ENCODE data around the gene OR8S1. TPM values are rescaled to one million over a fixed set of nuclear protein-coding genes. Genes with fewer than 3 reads are reported as not detected.
A peak's percentile ranks its signal among the peaks of the same experiment; 100 is the strongest.
"Not testable (repeated sequence)": the region's sequence is repeated elsewhere in the genome, so short reads cannot be mapped to it uniquely, and the experiment has no call there.

OR8S1 gene
- total and polyA plus RNA-seq, 7 experiments from 2014 or later: not detected

- H3K4me3 Mint-ChIP-seq; H3K36me3 Mint-ChIP-seq; ATAC-seq; H3K9me3 ChIP-seq (ENCODE audit: control insufficient read depth in 2 of 3, low read length in 3 of 3); H3K27me3 Mint-ChIP-seq; intact Hi-C loops (cut with micrococcal nuclease); CTCF ChIA-PET; H3K4me1 Mint-ChIP-seq; H3K9me3 Mint-ChIP-seq; H3K4me1 ChIP-seq (ENCODE audit: control insufficient read depth in 2 of 2, insufficient read depth in 2 of 2, low read length in 2 of 2); H3K4me3 ChIP-seq (ENCODE audit: low read length); H3K27ac Mint-ChIP-seq; H3K27me3 ChIP-seq (ENCODE audit: control insufficient read depth in 2 of 2, insufficient read depth in 2 of 2, low read length in 2 of 2); H3K27ac ChIP-seq (ENCODE audit: low read depth, low read length); H3K36me3 ChIP-seq (ENCODE audit: control insufficient read depth in 2 of 3, insufficient read depth in 3 of 3, low read length in 3 of 3); DNase-seq: not testable (repeated sequence)
- POLR2A ChIA-PET: interaction anchor here (0.6 kb wide), 1 partner anchor 185 kb away, joined by 3 read pairs; no protein-coding TSS in a partner anchor
Measured at GRCh38 chr12:48520381-48520780, 5.1 kb upstream of the OR8S1 start.

GRCh38 chr12:48527891-48528670 is 2.6 kb downstream of the OR8S1 start:
- Histone ChIP-seq H3K27me3 (ENCODE audit: control insufficient read depth in 2 of 2, insufficient read depth in 2 of 2, low read length in 2 of 2) (no peaks in the 10 kb centered on the region), H3K4me1 (ENCODE audit: control insufficient read depth in 2 of 2, insufficient read depth in 2 of 2, low read length in 2 of 2) (peaks cover 0 to 8% of the 10 kb centered on the region in 2 donors), H3K36me3 (ENCODE audit: control insufficient read depth in 2 of 3, insufficient read depth in 3 of 3, low read length in 3 of 3) (no peaks in the 10 kb centered on the region), H3K27ac (ENCODE audit: low read depth, low read length) (no peak overlapping the region), H3K9me3 (ENCODE audit: control insufficient read depth in 2 of 3, low read length in 3 of 3) (no peaks in the 10 kb centered on the region), H3K4me3 (ENCODE audit: low read length) (no peak overlapping the region)
- DNase-seq: no peak
- H3K36me3 Mint-ChIP-seq: no peaks in the 10 kb centered on the region
- no peak overlapping the region for H3K4me3 Mint-ChIP-seq
- ATAC-seq: no peak
- no peak overlapping the region for H3K27ac Mint-ChIP-seq
- H3K9me3 Mint-ChIP-seq: peaks cover 0 to 3% (median 0%) of the 10 kb centered on the region in 11 donors
- H3K27me3 Mint-ChIP-seq: peaks cover 0 to 3% (median 0%) of the 10 kb centered on the region in 5 donors
- H3K4me1 Mint-ChIP-seq: peaks cover 4 to 30% (median 19%) of the 10 kb centered on the region in 7 donors
- intact Hi-C loops (cut with micrococcal nuclease): no loop called here
- ChIA-PET CTCF (no interaction called here), POLR2A (no interaction called here)

- Mint-ChIP-seq H3K27me3 (peaks cover 0 to 4% (median 0%) of the 10 kb centered on the region in 5 donors), H3K9me3 (peaks cover 0 to 3% (median 0%) of the 10 kb centered on the region in 11 donors), H3K36me3 (no peaks in the 10 kb centered on the region), H3K4me1 (peaks cover 4 to 40% (median 29%) of the 10 kb centered on the region in 7 donors), H3K27ac (peak overlapping the region in 6 of 9 donors; percentile 0 to 48 (median 25)), H3K4me3 (peak overlapping the region in 9 of 10 donors; percentile 0 to 77 (median 60))
- peak in 6 of 9 donors; percentile 15 to 63 (median 43) for DNase-seq
- CTCF ChIA-PET: interaction anchor here (0.7 kb wide), 2 partner anchors 289 to 471 kb away, joined by 3 to 4 read pairs; no protein-coding TSS in a partner anchor
- Histone ChIP-seq H3K9me3 (ENCODE audit: control insufficient read depth in 2 of 3, low read length in 3 of 3) (no peaks in the 10 kb centered on the region), H3K4me3 (ENCODE audit: low read length) (no peak overlapping the region), H3K4me1 (ENCODE audit: control insufficient read depth in 2 of 2, insufficient read depth in 2 of 2, low read length in 2 of 2) (peaks cover 0 to 15% of the 10 kb centered on the region in 2 donors), H3K27me3 (ENCODE audit: control insufficient read depth in 2 of 2, insufficient read depth in 2 of 2, low read length in 2 of 2) (no peaks in the 10 kb centered on the region), H3K36me3 (ENCODE audit: control insufficient read depth in 2 of 3, insufficient read depth in 3 of 3, low read length in 3 of 3) (no peaks in the 10 kb centered on the region), H3K27ac (ENCODE audit: low read depth, low read length) (no peak overlapping the region)
- intact Hi-C loops (cut with micrococcal nuclease): no loop called here
- POLR2A ChIA-PET: interaction anchor here (0.6 to 1.4 kb wide), 2 partner anchors 333 to 1323 kb away, joined by 4 to 7 read pairs; no protein-coding TSS in a partner anchor
- ATAC-seq: peak; percentile 44
Measured at GRCh38 chr12:48532601-48533000, 7.2 kb downstream of the OR8S1 start.

- no peak overlapping the region for H3K4me3 ChIP-seq (ENCODE audit: low read length)
- Mint-ChIP-seq H3K9me3 (peaks cover 0 to 2% (median 0%) of the 10 kb centered on the region in 11 donors), H3K4me1 (peaks cover 6 to 25% (median 24%) of the 10 kb centered on the region in 7 donors), H3K27ac (no peak overlapping the region), H3K4me3 (no peak overlapping the region), H3K36me3 (no peaks in the 10 kb centered on the region), H3K27me3 (peaks cover 0 to 4% (median 0%) of the 10 kb centered on the region in 5 donors)
- intact Hi-C loops (cut with micrococcal nuclease): no loop called here
- peaks cover 0 to 15% of the 10 kb centered on the region in 2 donors for H3K4me1 ChIP-seq (ENCODE audit: control insufficient read depth in 2 of 2, insufficient read depth in 2 of 2, low read length in 2 of 2)
- no peaks in the 10 kb centered on the region for H3K27me3 ChIP-seq (ENCODE audit: control insufficient read depth in 2 of 2, insufficient read depth in 2 of 2, low read length in 2 of 2)
- ATAC-seq: no peak
- POLR2A ChIA-PET: no interaction called here
- DNase-seq: no peak
- no peaks in the 10 kb centered on the region for H3K9me3 ChIP-seq (ENCODE audit: control insufficient read depth in 2 of 3, low read length in 3 of 3)
- H3K36me3 ChIP-seq (ENCODE audit: control insufficient read depth in 2 of 3, insufficient read depth in 3 of 3, low read length in 3 of 3): no peaks in the 10 kb centered on the region
- no peak overlapping the region for H3K27ac ChIP-seq (ENCODE audit: low read depth, low read length)
- CTCF ChIA-PET: no interaction called here
Measured at GRCh38 chr12:48536602-48537001, 11.2 kb downstream of the OR8S1 start.

- no peak overlapping the region for H3K4me3 Mint-ChIP-seq
- ATAC-seq (peak; percentile 47), DNase-seq (peak in 8 of 9 donors; percentile 22 to 45 (median 34))
- H3K27ac ChIP-seq (ENCODE audit: low read depth, low read length): no peak overlapping the region
- H3K4me1 Mint-ChIP-seq: peaks cover 0 to 4% (median 0%) of the 10 kb centered on the region in 7 donors
- H3K36me3 ChIP-seq (ENCODE audit: control insufficient read depth in 2 of 3, insufficient read depth in 3 of 3, low read length in 3 of 3): no peaks in the 10 kb centered on the region
- peaks cover 0 to 6% (median 3%) of the 10 kb centered on the region in 5 donors for H3K27me3 Mint-ChIP-seq
- ChIA-PET POLR2A (interaction anchor here (0.8 kb wide), 1 partner anchor 37 kb away, joined by 3 read pairs; no protein-coding TSS in a partner anchor), CTCF (interaction anchor here (0.6 to 3.9 kb wide), 8 partner anchors 11 to 1768 kb away, joined by 3 to 49 read pairs (median 4); no protein-coding TSS in a partner anchor)
- no peaks in the 10 kb centered on the region for H3K27me3 ChIP-seq (ENCODE audit: control insufficient read depth in 2 of 2, insufficient read depth in 2 of 2, low read length in 2 of 2)
- H3K4me3 ChIP-seq (ENCODE audit: low read length): no peak overlapping the region
- H3K27ac Mint-ChIP-seq: no peak overlapping the region
- no peaks in the 10 kb centered on the region for H3K36me3 Mint-ChIP-seq
- intact Hi-C loops (cut with micrococcal nuclease): loop anchor here (1.0 to 5.0 kb wide), 2 partner anchors 76 to 255 kb away; no protein-coding TSS in a partner anchor
- H3K4me1 ChIP-seq (ENCODE audit: control insufficient read depth in 2 of 2, insufficient read depth in 2 of 2, low read length in 2 of 2): no peaks in the 10 kb centered on the region
- peaks cover 0 to 2% (median 0%) of the 10 kb centered on the region in 11 donors for H3K9me3 Mint-ChIP-seq
- no peaks in the 10 kb centered on the region for H3K9me3 ChIP-seq (ENCODE audit: control insufficient read depth in 2 of 3, low read length in 3 of 3)
Measured at GRCh38 chr12:48542300-48542928, 17.0 kb downstream of the OR8S1 start.

- H3K9me3 Mint-ChIP-seq: peaks cover 0 to 25% (median 6%) of the 10 kb centered on the region in 11 donors
- peaks cover 0 to 20% (median 9%) of the 10 kb centered on the region in 5 donors for H3K27me3 Mint-ChIP-seq
- Histone ChIP-seq H3K4me3 (ENCODE audit: low read length) (no peak overlapping the region), H3K9me3 (ENCODE audit: control insufficient read depth in 2 of 3, low read length in 3 of 3) (no peaks in the 10 kb centered on the region), H3K4me1 (ENCODE audit: control insufficient read depth in 2 of 2, insufficient read depth in 2 of 2, low read length in 2 of 2) (no peaks in the 10 kb centered on the region), H3K27me3 (ENCODE audit: control insufficient read depth in 2 of 2, insufficient read depth in 2 of 2, low read length in 2 of 2) (no peaks in the 10 kb centered on the region), H3K36me3 (ENCODE audit: control insufficient read depth in 2 of 3, insufficient read depth in 3 of 3, low read length in 3 of 3) (no peaks in the 10 kb centered on the region), H3K27ac (ENCODE audit: low read depth, low read length) (no peak overlapping the region)
- H3K4me3 Mint-ChIP-seq: no peak overlapping the region
- CTCF ChIA-PET: interaction anchor here (0.6 to 1.3 kb wide), 3 partner anchors 15 to 72 kb away, joined by 3 to 5 read pairs (median 3); no protein-coding TSS in a partner anchor
- H3K27ac Mint-ChIP-seq: no peak overlapping the region
- intact Hi-C loops (cut with micrococcal nuclease): no loop called here
- H3K4me1 Mint-ChIP-seq: peaks cover 0 to 4% (median 0%) of the 10 kb centered on the region in 7 donors
- DNase-seq (no peak), ATAC-seq (no peak)
- POLR2A ChIA-PET: no interaction called here
- no peaks in the 10 kb centered on the region for H3K36me3 Mint-ChIP-seq
Measured at GRCh38 chr12:48545833-48546469, 20.5 kb downstream of the OR8S1 start.
